Thoracic aorta (tissue), 2 donors: ENCODE data around the gene SPOCK3. TPM values are rescaled to one million over a fixed set of nuclear protein-coding genes. Genes with fewer than 3 reads are reported as not detected.
"Not testable (repeated sequence)": the region's sequence is repeated elsewhere in the genome, so short reads cannot be mapped to it uniquely, and the experiment has no call there.

Experiments
- ATAC-seq: fragments of 150-250 bp; one replicate; pipeline ENCODE4 v1.8.0; 2017; ENCODE audit warnings: low read depth; ENCODE audit not compliant: insufficient number of reproducible peaks, low FRiP score
- DNase-seq: peaks from one replicate; pipeline ENCODE4 v3.0.0-alpha.2; 2020; ENCODE audit warnings: low spot score
- H3K27ac ChIP-seq, 2 donors: fragments of 200-600 bp; sonication (generic); 1 replicate in 1 of 2; 2 replicates in 1 of 2; pipeline ENCODE4 v1.5.1; 2016; ENCODE audit warnings: mild to moderate bottlenecking in 2 of 2, moderate library complexity in 2 of 2
- H3K27me3 ChIP-seq: fragments of 200-600 bp; sonication (generic); replicated peaks from 2 replicates; pipeline ENCODE4 v1.6.0; 2016; ENCODE audit warnings: mild to moderate bottlenecking; ENCODE audit not compliant: insufficient read depth
- H3K36me3 ChIP-seq: fragments of 200-600 bp; sonication (generic); one replicate; pipeline ENCODE4 v1.5.1; 2016
- H3K4me1 ChIP-seq, 2 donors: fragments of 200-600 bp; sonication (generic); 1 replicate in 1 of 2; 2 replicates in 1 of 2; pipeline versions ENCODE4 v1.5.1 to v1.6.0; 2016; ENCODE audit warnings: low read depth in 2 of 2, mild to moderate bottlenecking in 1 of 2; ENCODE audit not compliant: control insufficient read depth in 1 of 2
- H3K4me3 ChIP-seq: fragments of 200-600 bp; sonication (generic); 2 replicates; pipeline ENCODE4 v1.5.1; 2016; ENCODE audit warnings: mild to moderate bottlenecking
- H3K9me3 ChIP-seq: fragments of 200-600 bp; sonication (generic); 2 replicates; pipeline ENCODE4 v1.5.1; 2016
- CTCF ChIP-seq: fragments of 200-600 bp; sonication (generic); IDR thresholded peaks from one replicate; pipeline ENCODE4 v1.5.1; 2019; ENCODE audit warnings: antibody characterized with exemption
- total RNA-seq, 2 donors: library from RNA; depleted of rRNA; stranded (reverse); fragments of >200 nt; gene quantifications; one replicate each; pipeline versions ENCODE4 v1.1.0 to v1.2.3, GENCODE V29; 2016

Gene SPOCK3
- total RNA-seq, 2 donors from 2014 or later, result not detected

DNA sequence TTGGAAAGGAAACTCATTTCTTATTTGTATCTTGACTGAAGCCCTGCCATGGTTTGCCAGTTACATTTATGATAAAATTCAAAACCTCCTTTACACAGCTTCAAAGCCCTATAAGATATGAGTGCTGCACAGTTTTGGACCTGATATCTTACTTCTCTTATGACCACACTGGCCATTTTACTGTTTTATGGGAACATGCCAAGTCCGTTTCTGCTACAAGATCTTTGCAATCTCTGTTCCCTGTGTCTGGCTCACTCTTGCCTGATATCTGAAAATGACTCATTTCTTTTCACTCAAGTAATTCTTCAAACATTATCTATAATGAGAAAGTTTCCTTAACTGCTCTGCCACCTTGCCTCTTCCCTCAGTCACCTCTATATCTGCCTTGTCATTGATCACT is 247.3 kb downstream of the SPOCK3 start:
- no peaks in the 10 kb centered on the region for H3K9me3 ChIP-seq
- H3K36me3 ChIP-seq, result no peaks in the 10 kb centered on the region
- no peak overlapping the region for H3K4me3 ChIP-seq
- no peak for DNase-seq
- no peak for ATAC-seq
- H3K4me1 ChIP-seq, result no peaks in the 10 kb centered on the region
- no peak overlapping the region for H3K27ac ChIP-seq
- no peaks in the 10 kb centered on the region for H3K27me3 ChIP-seq
- no peak for TF ChIP-seq CTCF

DNA sequence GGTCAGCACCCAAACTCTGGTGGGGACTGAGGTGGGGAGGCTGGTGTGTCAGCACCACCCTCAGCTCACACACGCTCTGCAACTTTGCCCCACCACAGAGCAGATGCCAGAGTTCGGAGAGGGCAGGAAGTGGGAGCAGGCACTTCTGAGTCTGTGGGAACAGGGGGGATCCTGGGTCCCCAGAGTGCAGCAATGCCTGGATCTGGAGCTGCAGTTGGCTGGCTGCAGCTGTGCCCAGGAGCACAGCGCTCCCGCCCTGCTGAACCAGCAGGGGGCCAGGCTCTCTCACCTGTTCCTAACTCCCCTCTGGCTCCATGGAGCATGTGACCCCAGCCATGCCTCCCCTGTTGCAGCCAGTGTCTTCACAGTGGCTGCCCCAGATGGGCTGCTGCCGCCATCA is 252.4 kb downstream of the SPOCK3 start:
- DNase-seq, result no peak
- H3K4me1 ChIP-seq, result no peaks in the 10 kb centered on the region
- no peak overlapping the region for H3K27ac ChIP-seq
- no peaks in the 10 kb centered on the region for H3K9me3 ChIP-seq
- no peak for ATAC-seq
- no peaks in the 10 kb centered on the region for H3K27me3 ChIP-seq
- H3K4me3 ChIP-seq, result no peak overlapping the region
- H3K36me3 ChIP-seq, result no peaks in the 10 kb centered on the region
- no peak for TF ChIP-seq CTCF

DNA sequence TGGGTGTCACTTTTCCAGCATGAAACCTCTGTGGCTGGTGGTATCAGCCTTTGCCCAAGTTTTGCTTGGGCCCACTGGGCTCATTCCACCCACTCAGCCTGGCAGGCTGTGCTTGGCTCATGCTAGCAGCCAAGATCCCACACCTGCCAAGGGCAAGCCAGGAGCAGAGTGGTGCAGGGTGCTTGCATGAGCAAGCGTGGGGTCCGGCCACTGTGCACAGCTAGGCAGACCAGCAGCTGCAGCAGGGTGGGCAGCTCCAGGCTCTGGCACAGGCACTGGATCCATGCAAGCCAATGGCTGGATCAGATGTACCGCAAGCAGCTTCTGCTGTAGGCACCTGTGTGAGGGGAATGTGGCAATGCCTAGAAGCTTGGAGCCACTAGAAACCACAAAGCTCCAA is 253.9 kb downstream of the SPOCK3 start:
- Histone ChIP-seq H3K9me3 (no peaks in the 10 kb centered on the region), H3K4me1 (no peaks in the 10 kb centered on the region), H3K36me3 (no peaks in the 10 kb centered on the region), H3K4me3 (no peak overlapping the region), H3K27me3 (no peaks in the 10 kb centered on the region), H3K27ac (no peak overlapping the region)
- no peak for DNase-seq
- no peak for ATAC-seq
- TF ChIP-seq CTCF, result no peak

DNA sequence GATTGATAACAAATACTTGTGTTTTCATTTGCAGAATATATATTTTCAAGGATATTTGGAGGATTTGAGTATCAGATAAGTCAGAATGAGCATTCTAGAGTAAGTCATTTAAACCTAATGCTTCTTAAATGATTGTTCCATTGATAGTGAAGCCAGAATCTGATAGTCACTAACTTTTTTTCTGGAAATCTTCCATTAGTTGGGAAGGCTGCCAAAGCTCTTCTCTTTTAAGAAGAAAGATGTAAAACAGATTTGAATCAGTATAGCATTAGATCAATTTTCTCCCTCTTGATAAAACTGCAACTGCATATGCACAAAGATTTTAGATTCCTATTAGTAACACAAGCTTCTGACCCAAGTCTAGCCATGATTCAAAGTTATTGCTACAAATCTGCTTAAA is 256.7 kb downstream of the SPOCK3 start:
- Histone ChIP-seq H3K4me3 (no peak overlapping the region), H3K27ac (no peak overlapping the region), H3K27me3 (no peaks in the 10 kb centered on the region), H3K4me1 (no peaks in the 10 kb centered on the region), H3K36me3 (no peaks in the 10 kb centered on the region), H3K9me3 (no peaks in the 10 kb centered on the region)
- no peak for TF ChIP-seq CTCF
- DNase-seq (no peak), ATAC-seq (no peak)

- no peaks in the 10 kb centered on the region for H3K36me3 ChIP-seq
- no peaks in the 10 kb centered on the region for H3K9me3 ChIP-seq
- DNase-seq (no peak), ATAC-seq (no peak)
- TF ChIP-seq CTCF, result no peak
- no peaks in the 10 kb centered on the region for H3K27me3 ChIP-seq
- H3K4me1 ChIP-seq, result no peaks in the 10 kb centered on the region
- no peak overlapping the region for H3K27ac ChIP-seq
- H3K4me3 ChIP-seq, result no peak overlapping the region
These were observed 262.2 kb downstream of the SPOCK3 start for GRCh38 chr4:166972071-166972470.

DNA sequence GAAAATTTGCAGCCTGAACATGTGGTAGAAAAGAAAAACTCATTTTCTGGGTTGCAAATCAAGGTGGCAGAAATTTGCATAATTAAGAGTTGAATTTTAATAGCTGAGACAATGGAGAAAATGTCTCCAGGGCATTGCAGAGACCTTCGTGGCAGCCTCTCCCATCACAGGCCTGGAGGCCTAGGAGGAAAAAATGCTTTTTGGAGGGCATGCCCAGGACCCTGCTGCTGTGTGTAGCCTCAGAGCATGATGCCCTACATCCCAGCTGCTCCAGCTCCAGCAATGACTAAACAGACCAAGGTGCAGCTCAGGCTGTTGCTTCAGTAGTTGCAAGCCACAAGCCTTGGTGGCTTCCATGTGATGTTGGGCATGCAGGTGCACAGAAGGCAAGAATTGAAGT is 266.1 kb downstream of the SPOCK3 start:
- H3K27ac ChIP-seq, H3K4me1 ChIP-seq, H3K4me3 ChIP-seq, H3K36me3 ChIP-seq, ATAC-seq, H3K27me3 ChIP-seq, DNase-seq, H3K9me3 ChIP-seq: not testable (repeated sequence)
